Measurements from ENCODE around the gene RUNX2. TPM values are rescaled to one million over a fixed set of nuclear protein-coding genes. Genes with fewer than 3 reads are reported as not detected.

Gene RUNX2
- not detected in 2 replicates for total RNA-seq

DNA sequence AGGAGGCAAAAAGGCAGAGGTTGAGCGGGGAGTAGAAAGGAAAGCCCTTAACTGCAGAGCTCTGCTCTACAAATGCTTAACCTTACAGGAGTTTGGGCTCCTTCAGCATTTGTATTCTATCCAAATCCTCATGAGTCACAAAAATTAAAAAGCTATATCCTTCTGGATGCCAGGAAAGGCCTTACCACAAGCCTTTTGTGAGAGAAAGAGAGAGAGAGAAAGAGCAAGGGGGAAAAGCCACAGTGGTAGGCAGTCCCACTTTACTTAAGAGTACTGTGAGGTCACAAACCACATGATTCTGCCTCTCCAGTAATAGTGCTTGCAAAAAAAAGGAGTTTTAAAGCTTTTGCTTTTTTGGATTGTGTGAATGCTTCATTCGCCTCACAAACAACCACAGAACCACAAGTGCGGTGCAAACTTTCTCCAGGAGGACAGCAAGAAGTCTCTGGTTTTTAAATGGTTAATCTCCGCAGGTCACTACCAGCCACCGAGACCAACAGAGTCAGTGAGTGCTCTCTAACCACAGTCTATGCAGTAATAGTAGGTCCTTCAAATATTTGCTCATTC, at the start of gene RUNX2:
RUNX2 (plus strand) TSS at position 375 of the 567 bp plus-strand sequence. CDS start 397 bp downstream, outside the sequence.

DNA sequence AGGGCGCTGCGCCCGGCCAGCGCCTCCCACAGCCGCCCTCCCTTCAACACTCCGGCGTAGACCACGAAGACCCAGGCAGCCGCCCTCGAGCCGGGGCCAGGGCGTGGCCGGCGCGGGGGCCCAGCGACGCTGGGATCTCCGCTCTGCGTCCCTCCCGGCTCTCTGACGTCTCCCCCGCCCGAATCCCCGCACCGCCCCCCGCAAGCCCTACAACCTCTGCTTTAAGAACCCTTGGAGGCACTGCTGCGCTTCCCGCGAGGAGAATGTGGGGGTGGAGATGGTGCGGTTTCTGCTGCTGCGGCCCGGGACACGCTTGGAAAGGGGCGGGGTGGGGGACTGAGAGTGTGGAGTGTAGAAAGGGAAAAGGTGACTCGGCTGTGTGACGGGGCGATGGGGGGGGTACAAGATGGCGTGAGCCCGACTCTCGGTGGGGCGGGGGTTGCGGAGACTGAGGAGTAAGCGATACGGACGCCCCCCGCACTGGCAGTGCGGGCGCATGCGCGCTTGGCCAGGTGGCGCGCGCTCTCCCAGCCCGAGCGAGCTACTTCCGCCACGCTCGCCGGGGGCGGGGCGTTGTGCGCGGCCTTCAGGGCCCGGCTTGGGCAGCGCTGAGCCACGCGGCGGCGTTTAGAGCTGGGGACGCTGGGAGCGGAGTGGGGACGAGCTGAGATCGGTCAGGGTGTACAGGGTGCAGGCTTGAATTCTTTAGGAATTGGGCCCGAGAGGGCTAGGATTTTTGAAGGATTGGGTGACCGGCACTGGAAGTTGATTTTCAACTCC, 49.6 kb downstream of the RUNX2 start, which contains the start of gene SUPT3H:
SUPT3H (minus strand) TSS at position 381 of the 780 bp plus-strand sequence.

Other genes starting within 250 kb of the RUNX2 start
- 5.5 and 6.4 TPM in 2 replicates for gene SUPT3H, start 49.6 kb downstream of the RUNX2 start, total RNA-seq

All from bladder microvascular endothelial cell (primary cell).